Measurements from ENCODE around the gene THYN1. TPM values are rescaled to one million over a fixed set of nuclear protein-coding genes. Genes with fewer than 3 reads are reported as not detected.
"Not testable (repeated sequence)": the region's sequence is repeated elsewhere in the genome, so short reads cannot be mapped to it uniquely, and the experiment has no call there.

Gene THYN1
- total and polyA plus RNA-seq, 10 donors: 24.5 to 54.8 (median 39.7) TPM

DNA sequence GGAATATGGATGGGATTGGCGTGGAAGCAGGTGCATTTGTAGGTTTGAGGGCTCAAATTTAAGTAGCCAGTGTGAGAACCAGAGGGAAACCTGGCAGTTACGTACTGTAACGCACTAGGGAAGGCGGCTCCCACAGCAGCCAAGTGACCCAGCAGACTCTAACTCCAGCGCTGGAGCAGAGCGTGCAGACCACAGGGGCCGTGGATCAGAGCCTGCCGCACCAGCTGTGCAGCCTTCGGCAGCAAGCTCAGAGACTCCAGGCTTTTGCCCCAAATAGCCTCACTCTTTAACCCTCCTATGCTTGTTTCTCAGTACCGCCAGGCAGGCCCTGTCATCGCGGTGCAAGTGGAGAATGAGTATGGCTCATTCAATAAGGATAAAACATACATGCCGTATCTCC lies 35.3 kb upstream of the THYN1 start:
- TF ChIP-seq POLR2A (IDR thresholded peaks at IDR 0.05) (no peak), POLR2AphosphoS5 (IDR thresholded peaks at IDR 0.05) (no peak)
- TF ChIP-seq, protein P1, sequence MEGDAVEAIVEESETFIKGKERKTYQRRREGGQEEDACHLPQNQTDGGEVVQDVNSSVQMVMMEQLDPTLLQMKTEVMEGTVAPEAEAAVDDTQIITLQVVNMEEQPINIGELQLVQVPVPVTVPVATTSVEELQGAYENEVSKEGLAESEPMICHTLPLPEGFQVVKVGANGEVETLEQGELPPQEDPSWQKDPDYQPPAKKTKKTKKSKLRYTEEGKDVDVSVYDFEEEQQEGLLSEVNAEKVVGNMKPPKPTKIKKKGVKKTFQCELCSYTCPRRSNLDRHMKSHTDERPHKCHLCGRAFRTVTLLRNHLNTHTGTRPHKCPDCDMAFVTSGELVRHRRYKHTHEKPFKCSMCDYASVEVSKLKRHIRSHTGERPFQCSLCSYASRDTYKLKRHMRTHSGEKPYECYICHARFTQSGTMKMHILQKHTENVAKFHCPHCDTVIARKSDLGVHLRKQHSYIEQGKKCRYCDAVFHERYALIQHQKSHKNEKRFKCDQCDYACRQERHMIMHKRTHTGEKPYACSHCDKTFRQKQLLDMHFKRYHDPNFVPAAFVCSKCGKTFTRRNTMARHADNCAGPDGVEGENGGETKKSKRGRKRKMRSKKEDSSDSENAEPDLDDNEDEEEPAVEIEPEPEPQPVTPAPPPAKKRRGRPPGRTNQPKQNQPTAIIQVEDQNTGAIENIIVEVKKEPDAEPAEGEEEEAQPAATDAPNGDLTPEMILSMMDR (IDR thresholded peaks at IDR 0.05 in 8 of 11, conservative IDR thresholded peaks at IDR 0.05 in 3 of 11): no peak
- no peak for DNase-seq
- H3K9me3 ChIP-seq: no peaks in the 10 kb centered on the region
- H3K4me1 ChIP-seq: no peaks in the 10 kb centered on the region
- H3K27me3 ChIP-seq (replicated peaks in 1 of 7): peaks cover 0 to 13% (median 0%) of the 10 kb centered on the region in 7 donors
- no peak overlapping the region for H3K27ac ChIP-seq
- intact Hi-C loops (cut with DNase I; ENCODE audit: low total_unique reads): no loop called here
- 89 to 95% (median 94%) methylated on average over 11 to 13 of the region's 13 CpGs for WGBS, 5 donors
- no peak overlapping the region for H3K4me3 ChIP-seq
- no peaks in the 10 kb centered on the region for H3K36me3 ChIP-seq

DNA sequence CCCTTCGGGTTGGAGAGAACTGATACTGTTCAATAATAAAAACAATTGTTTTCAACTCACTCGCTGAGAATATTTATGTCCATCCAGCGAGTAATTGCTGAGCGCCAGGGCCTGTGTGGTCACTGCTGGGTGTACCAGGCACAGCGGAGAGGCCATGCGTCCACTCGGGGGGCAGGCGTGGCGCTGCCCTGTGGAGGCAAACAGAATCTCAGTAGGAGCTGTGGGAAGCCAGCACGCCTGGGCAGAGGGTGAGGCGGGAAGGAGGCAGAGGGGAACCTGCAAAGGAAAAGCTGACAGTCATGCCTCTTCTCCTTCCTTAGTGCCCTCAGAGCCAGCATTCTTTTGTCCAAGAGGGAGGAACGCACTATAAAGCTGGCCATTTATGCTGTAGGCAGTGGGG lies 34.4 kb upstream of the THYN1 start:
- DNase-seq: no peak
- no peaks in the 10 kb centered on the region for H3K36me3 ChIP-seq
- intact Hi-C loops (cut with DNase I; ENCODE audit: low total_unique reads): no loop called here

DNA sequence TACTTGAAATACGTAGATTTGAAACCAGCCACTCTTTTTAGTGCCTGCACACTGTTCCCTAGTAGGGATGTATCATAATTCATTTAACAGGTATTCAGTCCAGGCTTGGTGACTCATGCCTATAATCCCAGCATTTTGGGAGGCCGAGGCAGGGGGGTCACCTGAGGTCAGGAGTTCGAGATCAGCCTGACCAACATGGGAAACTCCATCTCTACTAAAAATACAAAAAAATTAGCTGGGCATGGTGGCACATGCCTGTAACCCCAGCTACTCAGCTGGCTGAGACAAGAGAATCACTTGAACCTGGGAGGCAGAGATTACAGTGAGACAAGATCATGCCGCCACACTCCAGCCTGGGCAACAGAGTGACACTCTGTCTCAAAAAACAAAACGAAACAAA lies 31.2 kb upstream of the THYN1 start:
- H3K4me1 ChIP-seq; H3K9me3 ChIP-seq; H3K36me3 ChIP-seq; DNase-seq; H3K27ac ChIP-seq; H3K4me3 ChIP-seq; intact Hi-C loops (cut with DNase I; ENCODE audit: low total_unique reads): not testable (repeated sequence)
- WGBS, 5 donors: 87 to 93% (median 91%) methylated on average over 5 of the region's 5 CpGs
- peaks cover 0 to 39% (median 7%) of the 10 kb centered on the region in 7 donors for H3K27me3 ChIP-seq (replicated peaks in 1 of 7)

More for the DNA sequence above, 34.4 kb upstream of the THYN1 start:
- TF ChIP-seq POLR2A (IDR thresholded peaks at IDR 0.05) (no peak), POLR2AphosphoS5 (IDR thresholded peaks at IDR 0.05) (no peak)
- TF ChIP-seq, protein P1 (IDR thresholded peaks at IDR 0.05 in 8 of 11, conservative IDR thresholded peaks at IDR 0.05 in 3 of 11): no peak
- Histone ChIP-seq H3K27me3 (replicated peaks in 1 of 7) (peaks cover 0 to 22% (median 0%) of the 10 kb centered on the region in 7 donors), H3K4me3 (no peak overlapping the region), H3K4me1 (no peaks in the 10 kb centered on the region), H3K9me3 (no peaks in the 10 kb centered on the region), H3K27ac (no peak overlapping the region)
- 89 to 94% (median 90%) methylated on average over 12 of the region's 12 CpGs for WGBS, 5 donors

DNA sequence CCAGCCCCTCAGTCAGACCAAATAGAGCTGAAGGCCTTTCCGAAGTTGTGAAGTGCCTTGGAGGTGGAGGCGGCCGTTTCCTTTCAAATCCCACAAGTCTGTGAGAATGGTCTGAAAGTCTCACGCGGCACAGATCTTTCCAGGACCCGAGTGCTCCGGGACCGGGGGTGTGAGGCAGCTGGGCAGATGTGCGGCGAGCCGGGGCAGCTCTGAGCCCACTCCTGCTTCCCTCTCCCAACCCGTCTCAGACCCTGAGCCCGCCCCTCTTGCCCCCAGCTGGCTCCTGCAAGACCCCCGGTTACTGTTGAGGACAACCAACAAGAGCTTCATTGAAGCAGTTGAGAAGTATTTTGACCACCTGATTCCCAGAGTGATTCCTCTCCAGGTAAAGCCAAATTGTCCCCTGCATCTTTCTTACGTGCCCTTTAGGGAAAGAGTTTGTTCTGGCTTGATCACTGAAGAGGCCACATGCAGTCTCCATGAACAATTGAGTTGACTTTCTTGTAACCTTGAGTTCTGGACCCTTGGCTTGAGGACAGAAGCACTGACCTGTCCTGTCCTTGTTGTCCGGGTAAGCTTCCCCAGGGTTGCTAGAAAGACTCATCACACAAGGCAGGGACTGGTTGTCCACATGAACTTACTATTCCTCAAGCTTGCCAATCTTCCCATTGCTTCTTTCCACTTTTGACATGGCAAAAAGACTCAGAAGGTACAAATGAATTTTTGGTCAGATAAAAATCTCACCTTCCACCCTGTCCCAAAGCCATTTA lies 30.5 kb upstream of the THYN1 start:
- 82 to 89% (median 87%) methylated on average over 16 of the region's 16 CpGs for WGBS, 5 donors
- DNase-seq: no peak
- TF ChIP-seq, protein P1 (IDR thresholded peaks at IDR 0.05 in 8 of 11, conservative IDR thresholded peaks at IDR 0.05 in 3 of 11): no peak
- no peak for TF ChIP-seq POLR2A (IDR thresholded peaks at IDR 0.05)
- no peak for TF ChIP-seq POLR2AphosphoS5 (IDR thresholded peaks at IDR 0.05)
- Histone ChIP-seq H3K4me3 (no peak overlapping the region), H3K36me3 (no peaks in the 10 kb centered on the region), H3K27ac (no peak overlapping the region), H3K27me3 (replicated peaks in 1 of 7) (peaks cover 0 to 46% (median 11%) of the 10 kb centered on the region in 7 donors), H3K9me3 (peaks cover 0 to 1% (median under 1%) of the 10 kb centered on the region in 8 donors), H3K4me1 (no peaks in the 10 kb centered on the region)
- intact Hi-C loops (cut with DNase I; ENCODE audit: low total_unique reads): no loop called here

Data from spleen (tissue), 11 donors.